Measurements from ENCODE around the gene WWC1.

DNA sequence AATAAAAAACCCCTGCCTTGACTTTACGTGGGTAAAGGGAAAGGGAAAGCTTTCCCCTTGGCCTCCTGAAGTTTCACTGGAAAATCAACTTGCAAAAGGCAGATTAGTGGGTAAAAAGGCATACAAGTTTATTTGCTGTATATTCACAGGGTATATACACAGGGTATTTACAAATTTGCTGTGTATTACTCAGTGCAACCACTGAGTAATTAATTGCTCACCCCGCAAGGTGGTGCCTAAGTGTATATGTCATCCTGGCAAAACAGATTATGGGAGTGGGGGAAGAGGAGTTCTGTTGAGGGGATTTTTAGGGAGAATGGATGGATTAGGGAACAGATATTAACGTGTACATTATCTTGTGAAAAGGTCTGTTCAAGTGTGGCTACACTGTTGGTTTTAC, 187.7 kb downstream of the WWC1 start:
- TF ChIP-seq, protein P1, sequence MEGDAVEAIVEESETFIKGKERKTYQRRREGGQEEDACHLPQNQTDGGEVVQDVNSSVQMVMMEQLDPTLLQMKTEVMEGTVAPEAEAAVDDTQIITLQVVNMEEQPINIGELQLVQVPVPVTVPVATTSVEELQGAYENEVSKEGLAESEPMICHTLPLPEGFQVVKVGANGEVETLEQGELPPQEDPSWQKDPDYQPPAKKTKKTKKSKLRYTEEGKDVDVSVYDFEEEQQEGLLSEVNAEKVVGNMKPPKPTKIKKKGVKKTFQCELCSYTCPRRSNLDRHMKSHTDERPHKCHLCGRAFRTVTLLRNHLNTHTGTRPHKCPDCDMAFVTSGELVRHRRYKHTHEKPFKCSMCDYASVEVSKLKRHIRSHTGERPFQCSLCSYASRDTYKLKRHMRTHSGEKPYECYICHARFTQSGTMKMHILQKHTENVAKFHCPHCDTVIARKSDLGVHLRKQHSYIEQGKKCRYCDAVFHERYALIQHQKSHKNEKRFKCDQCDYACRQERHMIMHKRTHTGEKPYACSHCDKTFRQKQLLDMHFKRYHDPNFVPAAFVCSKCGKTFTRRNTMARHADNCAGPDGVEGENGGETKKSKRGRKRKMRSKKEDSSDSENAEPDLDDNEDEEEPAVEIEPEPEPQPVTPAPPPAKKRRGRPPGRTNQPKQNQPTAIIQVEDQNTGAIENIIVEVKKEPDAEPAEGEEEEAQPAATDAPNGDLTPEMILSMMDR (conservative IDR thresholded peaks at IDR 0.05), result no peak
- TF ChIP-seq EZH2 (IDR thresholded peaks at IDR 0.05; ENCODE audit: low read depth), result no peak

All from PC-9 (cell line).